GM08714 (cell line): ENCODE data around the gene TSPAN14.

Source experiments
- H3K4me3 ChIP-seq: fragments of 200-500 bp; sonication (Bioruptor generic); 2 replicates; pipeline ENCODE4 v1.5.1; 2014; ENCODE audit warnings: mild to moderate bottlenecking, low read length, inconsistent platforms
- ZNF274 ChIP-seq: IDR thresholded peaks from 2 replicates; pipeline ENCODE4 v1.6.1; 2012; ENCODE audit warnings: mild to moderate bottlenecking, low read depth, low read length

Gene TSPAN14

GRCh38 chr10:80502621-80503583 is 48.8 kb downstream of the TSPAN14 start:
- no peak for TF ChIP-seq ZNF274
- no peak overlapping the region for H3K4me3 ChIP-seq

GRCh38 chr10:80503584-80504157 is 49.6 kb downstream of the TSPAN14 start:
- no peak for TF ChIP-seq ZNF274
- no peak overlapping the region for H3K4me3 ChIP-seq

GRCh38 chr10:80504158-80504811 is 50.2 kb downstream of the TSPAN14 start:
- TF ChIP-seq ZNF274: no peak
- no peak overlapping the region for H3K4me3 ChIP-seq

- no peak overlapping the region for H3K4me3 ChIP-seq
- TF ChIP-seq ZNF274: no peak
Observed at GRCh38 chr10:80504897-80505465, 50.9 kb downstream of the TSPAN14 start.

GRCh38 chr10:80506189-80506575 is 52.1 kb downstream of the TSPAN14 start:
- no peak overlapping the region for H3K4me3 ChIP-seq
- TF ChIP-seq ZNF274: no peak

- no peak overlapping the region for H3K4me3 ChIP-seq
- TF ChIP-seq ZNF274: no peak
Observed at GRCh38 chr10:80506836-80507487, 52.9 kb downstream of the TSPAN14 start.

- H3K4me3 ChIP-seq: no peak overlapping the region
- no peak for TF ChIP-seq ZNF274
Observed at GRCh38 chr10:80509108-80509402, 54.9 kb downstream of the TSPAN14 start.

- no peak for TF ChIP-seq ZNF274
- no peak overlapping the region for H3K4me3 ChIP-seq
Observed at GRCh38 chr10:80509403-80510161, 55.5 kb downstream of the TSPAN14 start.

- H3K4me3 ChIP-seq: no peak overlapping the region
- TF ChIP-seq ZNF274: no peak
Observed at GRCh38 chr10:80512031-80512526, 58.0 kb downstream of the TSPAN14 start.

- no peak for TF ChIP-seq ZNF274
- H3K4me3 ChIP-seq: no peak overlapping the region
Observed at GRCh38 chr10:80513106-80513505, 59.0 kb downstream of the TSPAN14 start.

- TF ChIP-seq ZNF274: no peak
- no peak overlapping the region for H3K4me3 ChIP-seq
Observed at GRCh38 chr10:80515511-80515910, 61.4 kb downstream of the TSPAN14 start.

GRCh38 chr10:80515941-80516340 is 61.8 kb downstream of the TSPAN14 start:
- no peak for TF ChIP-seq ZNF274
- H3K4me3 ChIP-seq: no peak overlapping the region

GRCh38 chr10:80516506-80517075 is 62.5 kb downstream of the TSPAN14 start:
- no peak overlapping the region for H3K4me3 ChIP-seq

More at GRCh38 chr10:80516506-80517075, 62.5 kb downstream of the TSPAN14 start:
- TF ChIP-seq ZNF274: no peak
